Stimulated activated CD4-positive, alpha-beta T cell treated with anti-CD3 and anti-CD28 coated beads, TNF-alpha, amount 100 ng/mL, for 48 hours (primary cell): ENCODE results near the gene DNAAF1.

ENCODE experiments used
- DNase-seq, 3 donors: peaks; one replicate each; pipeline ENCODE4 v3.0.0-alpha.2; 2020; ENCODE audit warnings: low read depth in 3 of 3

Gene DNAAF1

DNA sequence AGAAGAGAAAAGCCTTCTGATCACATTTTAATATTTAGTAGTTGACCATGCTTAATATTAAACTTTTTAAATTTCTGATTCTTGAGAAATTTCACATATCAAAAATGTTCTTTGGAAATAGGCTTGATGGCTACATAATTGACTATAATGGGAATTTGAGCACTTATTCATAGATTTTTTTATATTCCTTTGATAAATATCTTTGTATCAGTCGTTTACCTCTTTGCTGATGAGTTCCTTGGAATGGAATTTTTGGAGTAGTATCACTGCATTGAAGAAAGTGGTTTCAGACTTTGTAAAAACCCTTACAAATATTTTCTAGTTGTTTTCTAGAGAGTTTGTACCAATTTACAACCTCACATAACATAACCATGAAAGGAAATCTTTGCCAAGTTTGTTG, 14.7 kb downstream of the DNAAF1 start:
- no peak for DNase-seq

DNA sequence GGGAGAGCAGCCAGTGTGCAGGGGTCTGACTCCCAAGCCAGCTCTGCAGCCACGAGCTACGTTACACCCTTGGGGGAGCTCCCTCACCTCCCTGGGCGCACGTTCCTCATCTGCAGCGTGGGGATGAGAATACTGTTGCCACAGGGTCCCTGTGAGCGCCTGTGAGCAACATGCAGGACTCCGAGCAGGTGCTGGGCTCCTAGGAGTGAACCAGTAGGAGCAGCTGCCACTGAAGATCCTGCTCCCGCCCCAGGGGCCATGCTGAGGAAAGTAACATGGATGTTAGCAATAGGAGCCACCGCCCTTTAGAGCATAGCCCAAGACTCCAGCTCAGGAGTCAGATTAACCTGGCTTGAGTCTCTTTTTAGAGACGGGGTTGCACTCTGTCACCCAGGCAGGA, 15.9 kb downstream of the DNAAF1 start:
- no peak for DNase-seq

DNA sequence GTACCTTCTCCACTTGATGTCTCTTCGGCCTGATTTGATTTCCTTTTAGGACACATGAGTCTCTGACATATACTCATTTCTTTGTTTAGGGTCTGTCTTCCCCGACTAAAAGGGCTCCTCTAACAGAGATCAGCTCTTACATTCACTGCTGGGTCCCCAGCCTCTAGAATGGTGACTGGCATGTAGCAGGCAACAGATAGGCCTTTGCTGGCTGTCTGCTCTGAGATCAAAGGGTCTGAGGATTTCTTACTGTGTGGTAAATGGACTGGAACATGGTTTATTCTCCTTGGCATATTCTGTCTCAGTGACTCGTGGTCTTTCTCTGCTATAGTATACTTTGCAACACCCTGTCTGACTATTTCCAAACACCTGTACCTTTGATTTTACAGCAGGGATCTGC, 16.7 kb downstream of the DNAAF1 start:
- DNase-seq, result no peak

GRCh38 chr16:84165746-84166145, 20.6 kb downstream of the DNAAF1 start:
- DNase-seq, result no peak

DNA sequence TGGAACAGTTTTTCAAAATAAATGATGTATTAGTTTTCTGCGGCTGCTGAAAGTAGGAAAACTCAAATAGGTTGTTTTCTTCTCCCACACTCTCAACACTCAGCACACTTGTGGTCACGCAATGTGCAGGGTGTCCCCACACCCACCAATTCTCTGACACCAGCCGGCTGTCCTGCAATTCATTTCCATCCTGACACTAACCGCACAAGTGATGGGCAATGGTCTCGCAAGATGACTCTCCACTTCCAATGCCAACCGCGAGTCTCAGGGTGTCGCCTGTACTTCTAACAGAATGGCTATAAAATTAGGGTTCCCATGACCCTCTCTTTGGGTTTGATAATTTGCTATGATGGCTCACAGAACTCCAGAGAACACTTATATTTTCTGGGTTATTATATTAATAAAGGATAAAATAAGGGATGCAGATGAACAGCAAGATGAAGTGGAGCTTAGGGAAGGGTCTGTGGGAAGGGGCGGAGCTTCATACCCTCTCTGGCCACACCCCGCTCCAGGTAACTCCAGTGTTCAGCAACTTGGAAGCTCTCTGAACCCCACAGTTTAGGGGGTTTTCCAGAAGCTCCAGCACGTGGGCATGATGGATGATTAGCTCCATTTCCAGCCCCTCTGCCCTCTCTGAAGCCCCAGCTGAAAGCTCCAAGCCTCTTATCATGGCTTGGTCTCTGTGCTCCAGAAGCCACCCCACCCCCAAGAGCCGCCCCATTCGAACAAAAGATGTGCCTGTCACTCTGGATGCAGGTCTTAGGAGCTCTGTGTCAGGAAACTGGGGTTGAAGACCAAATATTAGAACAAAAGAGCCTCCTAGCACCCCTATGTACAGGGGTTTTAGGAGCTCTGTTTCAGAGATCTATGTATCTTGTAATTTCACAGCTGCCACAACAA, 21.9 kb downstream of the DNAAF1 start:
- DNase-seq, result peak in 1 of 3 donors; percentile 21

DNA sequence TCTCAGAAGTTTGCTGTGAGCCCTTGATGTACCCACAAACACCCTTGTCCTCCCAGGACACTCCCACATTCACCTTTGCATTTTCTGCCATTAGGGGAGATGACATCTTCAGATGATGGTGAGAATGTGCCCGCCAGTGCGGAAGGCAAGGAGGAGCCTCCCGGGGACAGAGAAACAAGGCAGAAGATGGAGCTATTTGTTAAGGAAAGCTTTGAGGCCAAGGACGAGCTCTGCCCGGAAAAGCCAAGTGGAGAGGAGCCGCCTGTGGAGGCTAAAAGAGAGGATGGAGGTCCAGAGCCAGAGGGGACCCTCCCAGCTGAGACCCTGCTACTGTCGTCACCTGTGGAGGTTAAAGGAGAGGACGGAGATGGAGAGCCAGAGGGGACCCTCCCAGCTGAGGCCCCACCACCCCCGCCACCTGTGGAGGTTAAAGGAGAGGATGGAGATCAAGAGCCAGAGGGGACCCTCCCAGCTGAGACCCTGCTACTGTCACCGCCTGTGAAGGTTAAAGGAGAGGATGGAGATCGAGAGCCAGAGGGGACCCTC, 24.7 kb downstream of the DNAAF1 start:
- no peak for DNase-seq

- no peak for DNase-seq
Observed at GRCh38 chr16:84174396-84174795, 29.3 kb downstream of the DNAAF1 start.

- peak; percentile 29 to 46 (median 43) for DNase-seq
Observed at GRCh38 chr16:84175350-84176081, 30.4 kb downstream of the DNAAF1 start.

GRCh38 chr16:84176192-84177053, 31.3 kb downstream of the DNAAF1 start:
- no peak for DNase-seq

DNA sequence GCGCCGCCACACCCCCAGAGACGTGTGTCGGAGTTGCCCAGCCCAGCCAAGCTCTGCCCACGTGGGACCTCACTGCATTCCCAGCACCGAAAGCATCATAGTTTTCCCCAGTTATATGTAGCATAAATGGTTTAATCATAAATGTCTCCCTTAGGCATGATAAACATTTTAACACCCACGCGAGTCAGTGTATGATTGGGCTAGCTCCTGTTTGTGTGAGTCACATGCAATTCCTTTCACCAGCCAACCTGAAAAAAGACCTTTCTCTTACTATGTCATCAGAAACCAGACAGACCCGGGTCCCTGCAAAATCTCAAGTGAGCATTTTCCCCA, 32.6 kb downstream of the DNAAF1 start:
- DNase-seq, result peak in 1 of 3 donors; percentile 22

DNA sequence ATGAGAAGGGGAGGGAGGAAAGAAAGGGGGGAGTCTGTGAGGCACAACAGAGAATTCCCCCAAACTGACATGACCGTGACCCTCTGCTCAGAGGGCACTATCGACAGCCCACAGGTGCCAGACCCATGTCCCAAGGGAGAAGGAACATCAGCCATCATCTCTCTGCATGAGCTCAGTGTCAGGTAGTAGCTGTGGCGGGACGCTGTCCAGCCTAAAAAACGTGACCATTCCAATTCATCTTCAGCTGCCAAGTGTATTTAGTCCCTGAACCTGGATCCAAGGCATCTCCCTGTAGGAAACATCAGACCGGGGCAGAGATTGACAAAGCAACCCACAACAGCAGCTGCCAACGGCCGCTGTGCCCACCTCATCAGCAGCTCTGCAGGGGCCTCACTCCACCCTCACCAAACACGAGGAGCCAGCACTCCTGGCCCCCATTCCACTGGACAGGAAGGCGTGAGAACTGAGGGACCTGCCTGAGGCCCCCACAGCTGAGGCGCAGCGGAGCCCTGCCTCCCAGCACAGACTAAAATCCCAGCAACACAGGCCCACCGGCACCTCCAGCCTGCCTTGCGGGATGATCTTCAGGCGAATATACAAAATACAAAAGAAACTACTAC, 33.1 kb downstream of the DNAAF1 start:
- DNase-seq, result no peak

GRCh38 chr16:84178892-84179611, 33.9 kb downstream of the DNAAF1 start:
- DNase-seq, result no peak

- no peak for DNase-seq
Observed at GRCh38 chr16:84179612-84180320, 34.7 kb downstream of the DNAAF1 start.

DNA sequence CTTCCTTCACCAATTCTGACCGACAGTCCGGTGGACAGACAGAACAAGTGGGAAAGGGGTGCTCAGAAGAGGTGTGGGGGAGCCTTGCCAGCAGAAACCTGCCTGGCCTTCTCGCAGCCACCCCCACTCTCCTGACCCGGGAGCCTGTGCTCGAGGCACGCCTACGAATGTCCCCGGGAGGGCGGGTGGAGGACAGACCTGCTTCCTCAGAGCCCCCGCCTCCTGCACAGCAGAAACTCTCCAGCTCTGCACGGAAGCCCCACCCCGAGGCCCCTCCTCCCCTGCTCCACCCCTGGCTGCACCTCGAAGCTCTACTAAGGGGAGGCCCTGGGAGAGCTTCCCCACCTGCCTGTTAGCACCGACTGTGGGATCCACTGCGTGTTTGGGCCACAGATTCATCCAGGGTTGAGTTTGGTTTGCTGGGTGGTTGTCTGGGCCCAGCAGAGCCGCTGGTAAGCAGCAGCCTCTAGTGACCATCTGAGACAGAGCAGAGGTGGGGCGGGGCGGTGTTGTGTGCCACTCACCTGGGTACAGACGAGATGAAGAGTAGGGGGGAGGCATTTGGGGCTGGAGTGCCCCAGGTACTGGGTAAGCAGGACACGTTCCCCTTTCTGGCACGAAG, 35.5 kb downstream of the DNAAF1 start:
- no peak for DNase-seq

- no peak for DNase-seq
Observed at GRCh38 chr16:84181144-84181915, 36.2 kb downstream of the DNAAF1 start.

DNA sequence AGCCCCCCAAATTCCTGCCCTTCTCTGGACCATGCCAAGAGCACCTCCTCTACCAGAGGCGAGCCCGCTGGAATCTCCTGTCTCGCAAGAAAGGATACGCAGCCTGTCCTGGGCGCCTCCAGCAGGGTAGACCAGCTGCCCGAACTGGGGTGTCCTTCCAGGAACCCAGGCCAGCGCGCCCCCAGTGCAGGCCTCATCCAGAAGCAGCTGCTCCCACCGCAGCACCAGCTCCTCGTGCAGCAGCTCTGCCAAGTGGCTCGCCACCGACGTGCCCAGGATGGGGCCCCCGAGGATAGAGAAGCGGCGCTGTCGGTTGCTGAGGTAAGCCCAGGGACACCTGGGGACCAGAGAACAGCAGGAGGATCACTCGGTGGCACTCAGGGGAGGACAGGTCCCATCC, 37.0 kb downstream of the DNAAF1 start:
- DNase-seq, result no peak

DNA sequence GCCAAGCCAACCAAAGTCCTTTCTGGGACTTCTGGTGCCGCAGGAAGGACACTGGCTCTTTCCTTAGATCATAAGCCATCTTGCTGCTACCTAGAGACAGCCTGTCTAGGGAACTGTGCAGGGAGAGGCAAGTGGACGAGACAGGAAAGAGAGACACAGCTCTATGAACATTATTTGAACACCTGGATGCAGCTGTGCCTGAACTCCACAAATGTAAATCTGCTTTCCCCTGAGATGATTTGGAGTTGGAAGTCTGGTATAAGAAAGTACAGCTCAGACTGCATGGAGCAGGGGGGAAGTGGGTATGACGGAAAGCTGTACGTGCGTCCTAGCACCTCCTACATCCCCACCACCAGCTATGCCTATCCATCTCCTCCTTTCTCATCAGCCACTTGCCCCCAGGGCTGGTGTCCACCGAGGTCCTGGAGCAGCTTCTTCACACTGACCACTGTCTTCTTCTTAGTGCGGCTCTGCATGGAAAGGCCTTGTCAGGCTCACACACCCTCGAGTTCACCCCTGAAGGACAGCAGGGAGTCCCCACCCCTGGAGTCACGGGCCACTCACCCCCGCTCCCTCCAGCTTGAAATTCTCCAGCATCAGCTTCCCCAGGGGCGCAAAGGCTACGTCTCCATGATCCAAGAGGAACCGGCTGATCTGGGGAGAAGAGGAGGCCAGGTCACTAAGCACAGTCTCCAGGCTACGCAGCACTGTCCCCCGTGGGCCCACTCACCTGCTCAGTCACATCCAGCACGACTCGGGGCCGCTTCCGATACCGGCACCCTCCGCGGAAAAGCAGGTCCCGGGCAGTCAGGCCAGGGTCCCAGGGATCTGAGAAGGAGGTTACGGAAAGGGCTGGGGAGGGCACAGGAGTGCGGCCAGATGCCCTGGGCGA, 37.8 kb downstream of the DNAAF1 start:
- DNase-seq, result no peak

DNA sequence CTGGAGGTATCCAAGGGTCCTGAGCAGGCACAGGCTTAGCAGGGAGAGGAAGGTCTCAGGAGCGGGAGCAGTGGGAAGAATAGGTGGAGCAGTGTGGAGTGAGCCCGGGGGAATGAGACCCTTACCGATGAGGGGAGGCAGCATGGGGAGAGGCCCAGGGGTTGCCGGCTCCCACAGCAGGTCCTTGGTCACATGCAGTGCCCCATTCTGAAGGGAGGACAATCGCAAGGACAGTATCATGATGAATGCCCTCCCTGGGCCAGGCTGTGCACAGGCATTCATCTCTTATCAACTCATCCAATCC, 38.4 kb downstream of the DNAAF1 start:
- DNase-seq, result no peak
